RPMI8226 (cell line): ENCODE measurements around the gene PCDHB5.
"Not testable (repeated sequence)": the region's sequence is repeated elsewhere in the genome, so short reads cannot be mapped to it uniquely, and the experiment has no call there.

Experiments
- DNase-seq: peaks from one replicate; pipeline ENCODE4 v3.0.0-alpha.2; 2015

Gene PCDHB5

GRCh38 chr5:141135030-141135717 lies at the start of gene PCDHB5:
Gene PCDHB5, plus strand, starts transcription at chr5:141135206. Its CDS starts 229 bp downstream, at chr5:141135435.
- DNase-seq, result peak; percentile 37

DNA sequence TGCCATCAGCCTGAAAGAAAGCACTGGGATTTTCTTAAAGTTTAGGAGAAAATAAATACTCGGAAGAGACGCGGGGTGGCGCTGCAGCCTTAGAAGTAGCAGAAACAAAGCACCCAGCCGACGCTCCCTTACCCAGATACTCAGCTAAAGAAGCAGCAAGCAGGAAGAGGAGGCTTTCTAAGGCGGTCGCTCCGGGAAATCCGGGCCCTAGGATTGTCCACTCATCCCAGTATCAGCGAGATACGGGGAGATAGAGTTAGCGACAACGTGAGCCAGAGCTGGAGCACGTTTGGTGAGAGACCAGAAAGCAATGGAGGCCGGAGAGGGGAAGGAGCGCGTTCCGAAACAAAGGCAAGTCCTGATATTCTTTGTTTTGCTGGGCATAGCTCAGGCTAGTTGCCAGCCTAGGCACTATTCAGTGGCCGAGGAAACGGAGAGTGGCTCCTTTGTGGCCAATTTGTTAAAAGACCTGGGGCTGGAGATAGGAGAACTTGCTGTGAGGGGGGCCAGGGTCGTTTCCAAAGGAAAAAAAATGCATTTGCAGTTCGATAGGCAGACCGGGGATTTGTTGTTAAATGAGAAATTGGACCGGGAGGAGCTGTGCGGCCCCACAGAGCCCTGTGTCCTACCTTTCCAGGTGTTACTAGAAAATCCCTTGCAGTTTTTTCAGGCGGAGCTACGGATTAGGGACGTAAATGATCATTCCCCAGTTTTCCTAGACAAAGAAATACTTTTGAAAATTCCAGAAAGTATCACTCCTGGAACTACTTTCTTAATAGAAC lies 40.3 kb upstream of the PCDHB5 start, which contains the start of gene PCDHB2:
TSS of gene PCDHB2 (plus strand) at position 135 of the 782 bp plus-strand sequence. CDS start at position 311, 176 bp downstream.
- DNase-seq, result peak; percentile 32

- DNase-seq, result no peak
Measured at GRCh38 chr5:141095263-141095641, 39.8 kb upstream of the PCDHB5 start.

DNA sequence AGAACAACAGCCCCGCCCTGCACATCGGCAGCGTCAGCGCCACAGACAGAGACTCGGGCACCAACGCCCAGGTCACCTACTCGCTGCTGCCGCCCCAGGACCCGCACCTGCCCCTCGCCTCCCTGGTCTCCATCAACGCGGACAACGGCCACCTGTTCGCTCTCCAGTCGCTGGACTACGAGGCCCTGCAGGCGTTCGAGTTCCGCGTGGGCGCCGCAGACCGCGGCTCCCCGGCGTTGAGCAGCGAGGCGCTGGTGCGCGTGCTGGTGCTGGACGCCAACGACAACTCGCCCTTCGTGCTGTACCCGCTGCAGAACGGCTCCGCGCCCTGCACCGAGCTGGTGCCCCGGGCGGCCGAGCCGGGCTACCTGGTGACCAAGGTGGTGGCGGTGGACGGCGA lies 38.8 kb upstream of the PCDHB5 start:
- not testable (repeated sequence) for DNase-seq

DNA sequence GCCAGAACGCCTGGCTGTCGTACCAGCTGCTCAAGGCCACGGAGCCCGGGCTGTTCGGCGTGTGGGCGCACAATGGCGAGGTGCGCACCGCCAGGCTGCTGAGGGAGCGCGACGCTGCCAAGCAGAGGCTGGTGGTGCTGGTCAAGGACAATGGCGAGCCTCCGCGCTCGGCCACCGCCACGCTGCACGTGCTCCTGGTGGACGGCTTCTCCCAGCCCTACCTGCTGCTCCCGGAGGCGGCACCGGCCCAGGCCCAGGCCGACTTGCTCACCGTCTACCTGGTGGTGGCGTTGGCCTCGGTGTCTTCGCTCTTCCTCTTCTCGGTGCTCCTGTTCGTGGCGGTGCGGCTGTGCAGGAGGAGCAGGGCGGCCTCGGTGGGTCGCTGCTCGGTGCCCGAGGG lies 38.4 kb upstream of the PCDHB5 start:
- DNase-seq, result not testable (repeated sequence)

DNA sequence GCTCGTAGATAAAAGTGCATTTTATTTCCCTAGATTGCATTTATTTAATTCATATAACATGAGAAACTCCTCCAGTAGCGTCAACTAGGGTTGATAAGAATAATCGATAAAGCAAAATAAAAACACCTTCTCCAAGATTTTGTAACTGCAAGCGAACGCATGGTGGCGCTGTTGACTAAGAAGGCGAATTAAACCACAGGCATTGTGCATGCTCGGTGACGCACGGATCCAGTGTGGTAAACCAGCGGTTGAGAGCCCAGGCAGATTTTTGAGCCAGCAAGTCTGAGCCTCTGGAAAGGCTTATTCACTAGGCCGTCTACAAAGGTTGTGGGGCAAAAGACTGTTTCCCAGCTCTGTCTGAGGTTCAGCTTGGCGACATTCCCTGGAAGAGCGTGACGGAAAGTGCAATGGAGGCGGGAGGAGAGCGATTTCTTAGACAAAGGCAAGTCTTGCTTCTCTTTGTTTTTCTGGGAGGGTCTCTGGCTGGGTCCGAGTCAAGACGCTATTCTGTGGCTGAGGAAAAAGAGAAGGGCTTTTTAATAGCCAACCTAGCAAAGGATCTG lies 34.7 kb upstream of the PCDHB5 start, which contains the start of gene PCDHB3:
TSS of gene PCDHB3 (plus strand) at position 231 of the 563 bp plus-strand sequence. CDS start at position 408, 177 bp downstream.
- peak; percentile 51 for DNase-seq

DNA sequence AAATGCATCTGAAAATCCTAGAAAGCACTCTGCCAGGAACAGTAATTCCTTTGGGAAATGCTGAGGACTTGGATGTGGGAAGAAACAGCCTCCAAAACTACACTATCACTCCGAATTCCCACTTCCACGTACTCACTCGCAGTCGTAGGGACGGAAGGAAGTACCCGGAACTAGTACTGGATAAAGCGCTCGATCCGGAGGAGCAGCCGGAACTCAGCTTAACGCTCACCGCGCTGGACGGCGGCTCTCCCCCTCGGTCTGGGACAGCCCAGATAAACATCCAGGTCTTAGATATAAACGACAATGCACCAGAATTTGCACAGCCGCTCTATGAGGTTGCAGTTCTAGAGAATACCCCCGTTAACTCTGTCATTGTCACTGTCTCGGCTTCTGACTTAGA lies 33.9 kb upstream of the PCDHB5 start:
- DNase-seq, result no peak

- DNase-seq, result not testable (repeated sequence)
Measured at GRCh38 chr5:141102070-141102469, 32.9 kb upstream of the PCDHB5 start.

- DNase-seq, result not testable (repeated sequence)
Measured at GRCh38 chr5:141102471-141102870, 32.5 kb upstream of the PCDHB5 start.

- DNase-seq, result no peak
Measured at GRCh38 chr5:141105350-141105749, 29.7 kb upstream of the PCDHB5 start.

DNA sequence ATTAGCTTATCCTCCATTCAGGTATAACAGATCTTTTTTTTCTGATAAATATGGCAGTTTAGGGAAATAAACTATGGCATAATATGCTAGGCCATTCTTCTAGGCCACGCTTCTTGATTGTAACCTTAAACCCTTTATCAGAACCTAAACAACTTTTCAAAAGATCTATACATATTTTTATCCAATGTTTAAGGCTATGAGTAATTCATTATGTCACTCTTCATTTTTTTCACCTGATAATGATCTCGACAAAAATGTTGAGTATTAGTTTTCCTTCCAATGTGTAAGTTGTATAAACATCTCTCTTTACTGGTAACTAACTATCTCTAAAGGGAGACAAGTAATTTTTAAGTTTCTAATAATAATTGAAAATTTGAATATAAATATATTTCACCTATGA lies 15.8 kb upstream of the PCDHB5 start:
- DNase-seq, result no peak

DNA sequence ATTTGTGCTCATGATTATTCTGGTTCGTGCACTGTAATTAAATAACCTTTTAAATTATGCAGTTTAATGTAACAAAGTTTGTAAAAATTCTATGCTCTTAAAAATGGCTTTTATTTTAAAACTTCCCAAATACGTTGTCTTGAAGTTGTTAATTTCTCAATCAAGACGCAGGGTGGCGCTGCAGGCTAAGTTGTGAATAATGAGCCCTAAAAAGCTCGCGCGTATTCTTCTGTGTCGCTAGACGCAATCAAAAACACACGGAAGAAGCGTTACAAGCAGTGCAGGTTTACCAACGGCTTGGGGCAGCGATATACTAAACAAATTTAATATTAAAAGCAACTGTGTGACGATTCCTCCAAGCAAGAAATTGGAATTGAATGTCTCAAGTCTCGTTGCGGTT lies 13.4 kb upstream of the PCDHB5 start, which contains the start of gene PCDHB4:
TSS of gene PCDHB4 (plus strand) at position 256 of the 400 bp plus-strand sequence. CDS start 181 bp downstream, outside the sequence.
- DNase-seq, result no peak

GRCh38 chr5:141121985-141122384 lies 13.0 kb upstream of the PCDHB5 start:
- no peak for DNase-seq

GRCh38 chr5:141123396-141124135 lies 11.4 kb upstream of the PCDHB5 start:
- DNase-seq, result not testable (repeated sequence)

- no peak for DNase-seq
Measured at GRCh38 chr5:141127305-141127704, 7.7 kb upstream of the PCDHB5 start.

GRCh38 chr5:141135718-141136266 lies 786 bp downstream of the PCDHB5 start:
- DNase-seq, result no peak

DNA sequence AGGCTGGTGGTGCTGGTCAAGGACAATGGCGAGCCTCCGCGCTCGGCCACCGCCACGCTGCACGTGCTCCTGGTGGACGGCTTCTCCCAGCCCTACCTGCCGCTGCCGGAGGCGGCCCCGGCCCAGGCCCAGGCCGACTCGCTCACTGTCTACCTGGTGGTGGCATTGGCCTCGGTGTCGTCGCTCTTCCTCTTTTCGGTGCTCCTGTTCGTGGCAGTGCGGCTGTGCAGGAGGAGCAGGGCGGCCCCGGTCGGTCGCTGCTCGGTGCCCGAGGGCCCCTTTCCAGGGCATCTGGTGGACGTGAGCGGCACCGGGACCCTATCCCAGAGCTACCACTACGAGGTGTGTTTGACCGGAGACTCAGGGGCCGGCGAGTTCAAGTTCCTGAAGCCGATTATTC lies 2.3 kb downstream of the PCDHB5 start:
- DNase-seq, result not testable (repeated sequence)

DNA sequence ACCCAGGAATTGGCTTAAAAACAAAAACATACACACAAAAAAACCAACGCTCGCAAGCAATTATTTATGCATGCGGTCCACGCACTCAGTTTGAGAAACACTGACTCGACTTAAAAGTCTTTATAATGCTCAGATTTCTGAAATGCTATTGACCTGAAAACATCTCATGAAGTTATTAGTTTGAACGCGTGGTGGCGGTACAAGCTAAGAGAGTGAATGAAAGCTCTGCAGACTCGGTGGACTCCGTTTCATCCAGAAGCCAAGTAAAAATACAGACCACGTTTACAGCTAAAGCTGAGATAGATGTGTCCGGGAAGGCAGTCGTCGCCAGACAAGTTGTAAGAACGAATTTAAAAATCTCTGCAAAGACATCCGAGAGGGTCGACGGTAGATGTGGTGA lies 14.8 kb downstream of the PCDHB5 start, which contains the start of gene PCDHB6:
TSS of gene PCDHB6 (plus strand) at position 246 of the 400 bp plus-strand sequence. CDS start 201 bp downstream, outside the sequence.
- peak; percentile 9 for DNase-seq

GRCh38 chr5:141150224-141150992 lies 15.4 kb downstream of the PCDHB5 start:
- no peak for DNase-seq

GRCh38 chr5:141150993-141151325 lies 16.0 kb downstream of the PCDHB5 start:
- DNase-seq, result no peak

GRCh38 chr5:141151632-141152031 lies 16.6 kb downstream of the PCDHB5 start:
- DNase-seq, result not testable (repeated sequence)

DNA sequence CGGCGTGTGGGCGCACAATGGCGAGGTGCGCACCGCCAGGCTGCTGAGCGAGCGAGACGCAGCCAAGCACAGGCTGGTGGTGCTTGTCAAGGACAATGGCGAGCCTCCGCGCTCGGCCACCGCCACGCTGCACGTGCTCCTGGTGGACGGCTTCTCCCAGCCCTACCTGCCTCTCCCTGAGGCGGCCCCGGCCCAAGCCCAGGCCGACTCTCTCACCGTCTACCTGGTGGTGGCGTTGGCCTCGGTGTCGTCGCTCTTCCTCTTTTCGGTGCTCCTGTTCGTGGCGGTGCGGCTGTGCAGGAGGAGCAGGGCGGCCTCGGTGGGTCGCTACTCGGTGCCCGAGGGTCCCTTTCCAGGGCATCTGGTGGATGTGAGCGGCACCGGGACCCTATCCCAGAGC lies 17.1 kb downstream of the PCDHB5 start:
- not testable (repeated sequence) for DNase-seq
